UCSD-AML1 (cell line): ENCODE measurements around the gene C9orf78.

Experiments used
- DNase-seq: peaks from one replicate; lab custom pipeline; 2025; ENCODE audit not compliant: unreplicated experiment; lab: John Stamatoyannopoulos, UW

Gene C9orf78

DNA sequence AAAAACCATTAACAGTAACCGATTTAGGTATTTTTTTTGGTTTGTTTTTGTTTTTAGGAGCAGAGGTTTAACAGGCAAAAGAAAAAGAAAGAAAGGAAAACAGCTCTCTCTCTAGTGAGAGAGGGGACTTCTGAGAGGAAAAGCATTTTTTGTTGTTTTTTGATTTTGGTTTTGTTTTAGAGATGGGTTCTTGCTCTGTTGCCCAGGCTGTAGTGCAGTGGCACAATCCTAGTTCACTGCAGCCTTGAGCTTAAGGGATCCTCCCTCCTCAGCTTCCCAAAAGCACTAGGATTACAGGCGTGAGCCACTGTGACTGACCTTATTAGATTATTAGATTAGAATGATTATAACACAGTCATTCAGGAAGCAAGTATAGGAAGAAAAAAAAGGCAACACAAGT, 10.3 kb upstream of the C9orf78 start:
- DNase-seq = no peak

DNA sequence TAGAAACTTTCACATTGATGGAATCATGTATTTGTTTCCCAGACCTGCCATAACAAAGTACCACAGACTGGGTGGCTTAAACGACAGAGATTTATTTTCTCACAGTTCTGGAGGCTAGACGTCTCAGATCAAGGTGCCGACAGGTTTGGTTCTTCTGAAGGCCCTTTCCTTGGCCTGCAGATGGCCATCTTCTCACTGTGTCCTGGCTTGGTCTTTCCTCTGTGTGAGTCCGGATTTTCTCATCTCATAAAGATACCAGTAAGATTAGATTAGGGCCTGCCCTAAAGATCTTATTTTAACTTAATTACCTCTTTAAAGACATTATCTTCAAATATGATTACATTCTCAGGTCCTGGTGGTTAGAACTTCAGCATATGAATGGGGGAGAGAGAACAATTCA, 6.0 kb upstream of the C9orf78 start:
- no peak for DNase-seq

DNA sequence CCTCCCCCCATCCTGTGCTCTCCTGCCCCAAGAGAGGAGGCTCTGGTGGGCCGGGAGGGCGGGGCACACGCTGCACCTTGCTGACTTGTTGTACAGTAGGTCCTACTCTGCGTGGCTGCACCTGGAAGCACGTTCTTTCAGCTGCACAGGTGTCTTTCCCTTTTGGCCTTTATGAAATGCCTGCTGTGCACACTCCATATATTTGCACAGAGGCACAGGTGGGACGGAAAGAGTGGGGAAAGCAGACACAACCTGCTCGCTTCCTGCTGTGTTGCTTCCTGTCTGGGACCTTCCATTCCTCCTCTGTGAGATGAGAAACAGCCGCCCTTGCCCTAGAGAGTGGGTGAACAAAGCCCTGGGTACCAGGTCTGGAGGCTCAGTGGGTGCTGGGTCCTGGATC, 5.0 kb upstream of the C9orf78 start:
- no peak for DNase-seq

- no peak for DNase-seq
Observed at GRCh38 chr9:129839324-129840023, 4.4 kb upstream of the C9orf78 start.

GRCh38 chr9:129838707-129839259, 3.7 kb upstream of the C9orf78 start:
- DNase-seq = no peak

DNA sequence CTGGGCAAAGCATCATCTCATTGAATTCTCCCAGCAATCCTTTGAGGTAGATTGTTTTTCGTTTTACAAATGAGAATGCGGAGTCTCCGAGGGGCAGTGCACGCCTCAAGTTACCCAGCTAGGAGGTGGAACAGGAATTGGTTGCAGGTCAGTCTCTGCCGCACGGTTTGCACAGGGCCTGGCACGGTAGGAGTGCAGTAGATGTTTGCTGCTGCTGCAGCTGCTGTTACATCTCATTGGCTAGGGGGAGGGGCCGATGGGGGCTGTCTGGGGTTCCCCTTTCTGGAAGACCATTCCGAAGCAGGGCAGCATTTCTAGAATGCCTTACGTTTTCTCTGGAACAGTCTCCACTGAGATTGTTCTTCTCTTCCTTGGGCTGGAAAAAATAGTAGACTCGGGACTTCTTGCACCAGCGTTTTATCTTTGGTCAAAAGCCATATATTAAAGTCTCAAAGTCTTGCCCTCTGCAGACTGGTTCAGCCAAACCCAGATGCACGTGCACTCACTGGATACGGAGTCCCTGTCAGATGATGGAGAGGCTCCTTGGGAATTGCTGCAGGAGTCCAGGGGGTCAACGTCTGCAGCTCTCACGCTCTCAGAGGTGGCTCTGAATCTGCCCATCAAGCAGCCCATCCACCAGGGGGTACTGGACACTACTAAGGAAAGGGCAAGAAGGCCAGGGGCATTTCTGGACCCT, 1.4 kb upstream of the C9orf78 start:
- peak; percentile 46 for DNase-seq

GRCh38 chr9:129835860-129836223, 767 bp upstream of the C9orf78 start:
- no peak for DNase-seq

DNA sequence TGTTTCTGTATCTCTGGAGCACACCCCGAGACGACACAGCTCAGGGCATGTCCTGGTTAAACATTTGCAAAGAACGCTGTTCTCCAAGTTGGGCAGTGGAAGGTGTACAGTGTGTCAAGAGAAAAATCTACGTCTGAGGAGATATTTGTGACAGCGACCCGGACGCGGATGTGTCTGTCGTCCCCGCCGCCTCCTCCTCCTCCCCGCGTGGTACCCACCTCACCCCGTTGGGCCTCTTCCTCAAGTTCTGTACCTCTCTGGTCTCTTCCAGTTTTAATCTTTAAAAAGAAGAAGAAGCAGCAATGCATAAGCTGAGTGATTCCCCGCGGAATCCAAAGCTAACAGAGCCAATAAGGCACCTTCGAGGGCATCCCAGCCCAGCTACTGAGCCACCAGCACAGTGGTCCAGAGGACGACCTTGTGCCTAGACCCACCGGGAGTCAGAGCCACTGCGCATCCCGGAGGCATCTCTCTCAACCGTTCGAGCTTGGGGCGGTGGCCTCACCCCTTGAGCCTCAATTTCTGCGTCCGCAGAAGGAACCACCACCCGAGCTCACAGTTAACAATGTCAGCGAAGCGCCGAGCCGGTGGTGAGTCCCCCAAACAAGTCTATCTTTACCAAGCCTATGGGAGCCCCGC, 467 bp downstream of the C9orf78 start:
- no peak for DNase-seq

DNA sequence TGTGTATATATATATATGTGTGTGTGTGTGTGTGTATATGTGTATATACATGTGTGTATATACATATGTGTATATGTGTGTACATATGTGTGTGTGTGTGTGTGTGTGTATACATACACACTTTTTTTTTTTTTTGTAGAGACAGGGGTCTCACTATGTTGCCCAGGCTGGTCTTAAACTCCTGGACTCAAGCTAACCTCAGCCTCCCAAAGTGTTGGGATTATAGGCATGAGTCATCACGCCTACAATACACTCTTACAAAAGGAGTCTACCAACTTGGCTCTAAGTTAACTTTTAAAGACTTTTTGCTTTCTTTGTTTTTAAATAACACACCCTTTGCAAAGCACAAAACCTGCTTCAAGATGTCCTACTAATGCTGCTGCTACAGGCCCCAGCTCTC, 2.1 kb downstream of the C9orf78 start:
- no peak for DNase-seq

- DNase-seq = no peak
Observed at GRCh38 chr9:129828969-129829368, 6.1 kb downstream of the C9orf78 start.

GRCh38 chr9:129828051-129828450, 7.0 kb downstream of the C9orf78 start:
- DNase-seq = peak; percentile 49

- no peak for DNase-seq
Observed at GRCh38 chr9:129826759-129827158, 8.3 kb downstream of the C9orf78 start.

GRCh38 chr9:129826344-129826743, 8.7 kb downstream of the C9orf78 start:
- no peak for DNase-seq

GRCh38 chr9:129823935-129824601, 11.0 kb downstream of the C9orf78 start, which contains the start of gene TOR1A:
Gene TOR1A, minus strand, starts transcription at chr9:129824136. Its CDS starts 51 bp downstream, at chr9:129824085.
- peak; percentile 92 for DNase-seq

GRCh38 chr9:129823542-129823934, 11.5 kb downstream of the C9orf78 start:
- DNase-seq = no peak

DNA sequence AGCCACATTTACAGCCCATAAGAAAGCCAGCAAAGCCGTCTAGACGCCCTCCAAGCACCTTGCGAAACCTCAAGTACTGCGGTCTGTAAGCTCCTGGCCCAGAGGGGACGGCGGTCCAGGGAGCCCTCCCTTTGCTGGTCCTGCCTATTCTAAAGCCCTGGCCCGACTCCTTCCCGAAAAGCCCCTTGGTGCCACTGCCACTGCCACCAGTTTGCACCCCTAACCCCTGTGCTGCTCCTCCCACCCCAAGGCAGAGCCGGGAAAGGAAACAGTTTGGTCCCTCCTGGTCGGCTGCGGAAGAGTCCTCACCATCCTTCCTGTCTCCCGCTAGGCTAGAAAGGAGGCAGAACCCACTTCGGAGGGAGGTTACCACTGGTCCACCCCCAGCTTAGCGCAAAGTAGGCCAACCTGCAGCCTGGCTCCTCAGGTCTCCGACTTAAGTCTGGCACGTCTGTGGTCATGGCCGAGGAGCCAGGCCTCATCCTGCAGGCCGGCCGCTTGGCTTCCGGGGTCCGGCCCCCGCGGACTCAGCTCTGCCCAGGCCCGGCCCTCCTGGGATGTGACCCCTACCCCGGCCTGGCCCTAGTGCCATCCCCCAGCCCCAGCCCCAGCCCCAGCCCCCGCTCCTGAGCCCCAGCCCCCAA, 12.1 kb downstream of the C9orf78 start:
- DNase-seq = peak; percentile 56

DNA sequence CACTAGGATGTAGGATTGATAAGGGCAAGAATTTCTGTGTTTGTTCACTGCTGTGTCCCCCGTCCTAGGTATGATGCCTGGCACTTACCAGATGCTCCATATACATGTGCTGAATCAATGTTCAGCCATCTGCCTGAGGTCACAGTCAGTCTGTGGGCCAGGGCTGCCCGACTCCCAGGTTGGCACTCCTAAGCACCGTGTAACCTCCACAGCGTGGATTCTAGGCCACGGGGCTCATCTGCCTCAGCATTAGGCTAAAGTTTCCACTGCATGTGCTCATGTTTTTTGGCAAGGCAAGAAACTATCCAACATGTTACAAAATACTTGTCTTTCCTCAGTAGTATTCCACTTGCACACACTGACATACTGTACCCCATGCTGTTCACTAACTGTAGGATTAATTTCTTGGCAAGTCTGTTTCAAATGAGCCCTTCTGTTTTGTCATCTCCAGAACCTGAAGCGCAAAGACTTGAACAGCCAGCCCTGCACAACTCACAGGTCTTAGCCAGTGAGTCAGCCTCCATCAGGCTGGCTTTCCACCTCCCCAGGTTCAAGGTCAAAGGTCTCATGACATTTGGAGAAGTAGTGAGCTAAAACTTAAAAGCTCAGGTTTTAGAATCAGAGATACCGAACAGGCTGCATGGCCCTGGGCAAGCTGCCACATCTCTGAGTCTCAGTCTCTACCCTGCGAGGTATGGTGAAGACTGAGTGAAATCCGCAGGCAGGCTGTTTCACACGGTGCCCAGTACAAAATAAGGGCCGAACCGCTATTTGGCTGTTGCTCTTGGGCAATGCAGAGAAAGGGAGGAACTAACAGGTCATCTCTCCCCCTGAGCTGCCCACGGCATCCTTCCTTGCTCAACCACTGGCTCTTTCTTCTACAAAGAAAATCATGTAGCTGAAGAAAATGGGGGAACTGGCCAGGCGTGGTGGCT, 18.3 kb downstream of the C9orf78 start:
- DNase-seq = no peak

- no peak for DNase-seq
Observed at GRCh38 chr9:129815278-129815677, 19.8 kb downstream of the C9orf78 start.

DNA sequence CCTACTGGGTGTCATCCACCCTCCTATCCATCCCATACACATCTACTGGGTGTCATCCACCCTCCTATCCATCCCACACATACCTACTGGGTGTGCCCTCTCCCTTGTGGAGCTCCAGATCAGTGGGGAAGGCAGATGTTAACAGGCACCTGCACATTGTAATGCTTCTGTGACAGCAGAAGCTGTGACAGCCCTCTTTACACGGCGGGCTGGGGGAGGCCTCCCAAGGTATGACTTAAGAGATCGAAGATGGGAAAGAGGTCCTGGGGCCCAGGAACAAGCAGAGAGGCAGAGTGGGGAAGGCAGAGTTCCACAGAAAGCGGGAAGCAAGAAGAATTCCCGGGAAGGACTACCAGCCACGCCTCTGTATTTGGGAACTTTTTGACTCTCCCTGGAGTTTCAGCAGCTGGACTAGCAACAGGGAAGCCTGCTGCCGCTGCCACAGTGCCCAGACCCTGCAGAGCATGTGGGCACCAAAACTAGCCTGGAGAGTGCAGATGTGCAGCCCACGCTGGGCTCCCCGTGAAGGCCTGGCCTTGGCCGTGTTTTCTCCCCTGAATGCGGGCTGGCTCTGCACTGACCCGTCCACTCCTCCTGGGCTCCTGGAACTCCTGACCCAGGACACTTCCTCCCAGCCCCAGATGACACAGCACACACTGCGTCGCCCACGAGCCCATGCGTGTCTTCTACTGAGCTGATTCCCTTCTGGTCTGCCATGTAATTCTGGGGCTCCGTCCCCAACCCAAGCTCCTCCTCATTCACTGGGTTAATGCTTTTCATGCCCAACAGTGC, 20.4 kb downstream of the C9orf78 start:
- no peak for DNase-seq
